Liver (tissue), 9 donors: ENCODE measurements around the gene FAM53B. TPM values are rescaled to one million over a fixed set of nuclear protein-coding genes. Genes with fewer than 3 reads are reported as not detected.

ENCODE experiments used
- DNase-seq: peaks from one replicate; pipeline ENCODE4 v3.0.0-alpha.2; 2017; ENCODE audit warnings: low spot score
- H3K27ac ChIP-seq, 2 donors: one replicate each; pipeline ENCODE4 v1.7.0; 2013; ENCODE audit warnings: inconsistent platforms in 2 of 2, low read length in 2 of 2, control low read depth in 1 of 2, low read depth in 1 of 2, mild to moderate bottlenecking in 1 of 2
- H3K27me3 ChIP-seq, 4 donors: one replicate each; pipeline versions ENCODE4 v1.6.1 to v1.7.0; 2013; ENCODE audit warnings: low read length in 3 of 4, inconsistent platforms in 1 of 4, mild to moderate bottlenecking in 1 of 4, moderate library complexity in 1 of 4; ENCODE audit not compliant: control insufficient read depth in 4 of 4, insufficient read depth in 4 of 4
- H3K36me3 ChIP-seq, 4 donors: one replicate each; pipeline versions ENCODE4 v1.6.1 to v1.7.0; 2013; ENCODE audit warnings: low read length in 3 of 4, mild to moderate bottlenecking in 3 of 4, low read depth in 1 of 4, moderate library complexity in 1 of 4; ENCODE audit not compliant: control insufficient read depth in 4 of 4, insufficient read depth in 3 of 4
- H3K4me1 ChIP-seq, 4 donors: one replicate each; pipeline versions ENCODE4 v1.6.1 to v1.7.0; 2013; ENCODE audit warnings: low read length in 3 of 4, mild to moderate bottlenecking in 3 of 4, moderate library complexity in 1 of 4; ENCODE audit not compliant: control insufficient read depth in 4 of 4, insufficient read depth in 4 of 4
- H3K4me3 ChIP-seq, 3 donors: one replicate each; pipeline versions ENCODE4 v1.6.1 to v1.7.0; 2013; ENCODE audit warnings: low read length in 3 of 3, control low read depth in 1 of 3, low read depth in 1 of 3, mild to moderate bottlenecking in 1 of 3
- H3K9ac ChIP-seq, 2 donors: one replicate each; pipeline ENCODE4 v1.7.0; 2013; ENCODE audit warnings: low read length in 2 of 2, mild to moderate bottlenecking in 2 of 2, moderate library complexity in 2 of 2, control low read depth in 1 of 2, low read depth in 1 of 2
- H3K9me3 ChIP-seq, 4 donors: one replicate each; pipeline versions ENCODE4 v1.6.1 to v1.7.0; 2013; ENCODE audit warnings: low read length in 3 of 4; ENCODE audit not compliant: control insufficient read depth in 4 of 4
- ATF3 ChIP-seq: IDR thresholded peaks from 2 replicates; pipeline ENCODE4 v1.6.1; 2016; ENCODE audit warnings: antibody characterized with exemption
- EGR1 ChIP-seq, 2 donors: IDR thresholded peaks; 2 replicates each; pipeline ENCODE4 v1.6.1; 2016 to 2018; ENCODE audit warnings: antibody characterized with exemption in 2 of 2, low read depth in 2 of 2
- FOXA1 ChIP-seq: IDR thresholded peaks from 2 replicates; pipeline ENCODE4 v1.6.1; 2016; ENCODE audit warnings: antibody characterized with exemption
- FOXA2 ChIP-seq: IDR thresholded peaks from 2 replicates; pipeline ENCODE4 v1.6.1; 2016; ENCODE audit warnings: antibody characterized with exemption
- GABPA ChIP-seq, 2 donors: IDR thresholded peaks in 1 of 2; conservative IDR thresholded peaks in 1 of 2; 2 replicates each; pipeline ENCODE4 v1.6.1; 2016; ENCODE audit warnings: antibody characterized with exemption in 2 of 2, mild to moderate bottlenecking in 1 of 2, moderate library complexity in 1 of 2
- HNF4A ChIP-seq, 2 donors: conservative IDR thresholded peaks; 2 replicates each; pipeline ENCODE4 v1.6.1; 2016; ENCODE audit warnings: antibody characterized with exemption in 2 of 2, mild to moderate bottlenecking in 2 of 2
- HNF4G ChIP-seq: IDR thresholded peaks from 2 replicates; pipeline ENCODE4 v1.6.1; 2016; ENCODE audit warnings: antibody characterized with exemption
- JUND ChIP-seq, 2 donors: IDR thresholded peaks; 2 replicates each; pipeline ENCODE4 v1.6.1; 2016; ENCODE audit warnings: antibody characterized with exemption in 2 of 2
- MAX ChIP-seq: IDR thresholded peaks from 2 replicates; pipeline ENCODE4 v1.6.1; 2016; ENCODE audit warnings: antibody characterized with exemption
- NR2F2 ChIP-seq: IDR thresholded peaks from 2 replicates; pipeline ENCODE4 v1.6.1; 2016; ENCODE audit warnings: antibody characterized with exemption
- REST ChIP-seq: IDR thresholded peaks from 2 replicates; pipeline ENCODE4 v1.6.1; 2016; ENCODE audit warnings: antibody characterized with exemption, mild to moderate bottlenecking
- RXRA ChIP-seq, 2 donors: IDR thresholded peaks; 2 replicates each; pipeline ENCODE4 v1.6.1; 2017 to 2018; ENCODE audit warnings: antibody characterized with exemption in 2 of 2, mild to moderate bottlenecking in 1 of 2
- SP1 ChIP-seq: IDR thresholded peaks from 2 replicates; pipeline ENCODE4 v1.6.1; 2018; ENCODE audit warnings: antibody characterized with exemption, mild to moderate bottlenecking
- TAF1 ChIP-seq: conservative IDR thresholded peaks from 2 replicates; pipeline ENCODE4 v1.6.1; 2016; ENCODE audit warnings: antibody characterized with exemption, mild to moderate bottlenecking
- YY1 ChIP-seq: IDR thresholded peaks from 2 replicates; pipeline ENCODE4 v1.6.1; 2016; ENCODE audit warnings: antibody characterized with exemption, mild to moderate bottlenecking
- WGBS: extraction: QIAGEN DNeasy Blood & Tissue Kit; methylation state at CpG from one replicate; pipeline ENCODE4 v1.1.7; 2013; 5-methylcytosine and 5-hydroxymethylcytosine counted together
- polyA plus RNA-seq, 2 donors: library from polyadenylated mRNA; stranded (reverse) in 1 of 2; unstranded in 1 of 2; fragments of 200-250 nt in 1 of 2; fragments of >200 nt in 1 of 2; fragmentation: Nextera tagmentation in 1 of 2; extraction: Ambion mirVana in 1 of 2; gene quantifications; one replicate each; pipeline versions ENCODE4 v1.2.1 to v1.2.3, GENCODE V29; 2013 to 2015
- total RNA-seq, 2 donors: library from RNA; depleted of rRNA; stranded (reverse); fragments of >200 nt; gene quantifications; one replicate each; pipeline ENCODE4 v1.2.3, GENCODE V29; 2014
- TF ChIP-seq, protein P1 (sequence below): fragments of 150-350 bp; IDR thresholded peaks from 2 replicates; pipeline ENCODE4 v1.5.1; 2017; ENCODE audit warnings: improper control_type of control experiment, low read depth, low read length; ENCODE audit not compliant: missing input control
- donor health status: healthy.
- donor health status: healthy.
- donor health status: healthy.
- donor health status: healthy.
- donor health status: healthy.

The FAM53B gene
- total and polyA plus RNA-seq, 4 donors: 1.1 to 24.0 (median 6.3) TPM

DNA sequence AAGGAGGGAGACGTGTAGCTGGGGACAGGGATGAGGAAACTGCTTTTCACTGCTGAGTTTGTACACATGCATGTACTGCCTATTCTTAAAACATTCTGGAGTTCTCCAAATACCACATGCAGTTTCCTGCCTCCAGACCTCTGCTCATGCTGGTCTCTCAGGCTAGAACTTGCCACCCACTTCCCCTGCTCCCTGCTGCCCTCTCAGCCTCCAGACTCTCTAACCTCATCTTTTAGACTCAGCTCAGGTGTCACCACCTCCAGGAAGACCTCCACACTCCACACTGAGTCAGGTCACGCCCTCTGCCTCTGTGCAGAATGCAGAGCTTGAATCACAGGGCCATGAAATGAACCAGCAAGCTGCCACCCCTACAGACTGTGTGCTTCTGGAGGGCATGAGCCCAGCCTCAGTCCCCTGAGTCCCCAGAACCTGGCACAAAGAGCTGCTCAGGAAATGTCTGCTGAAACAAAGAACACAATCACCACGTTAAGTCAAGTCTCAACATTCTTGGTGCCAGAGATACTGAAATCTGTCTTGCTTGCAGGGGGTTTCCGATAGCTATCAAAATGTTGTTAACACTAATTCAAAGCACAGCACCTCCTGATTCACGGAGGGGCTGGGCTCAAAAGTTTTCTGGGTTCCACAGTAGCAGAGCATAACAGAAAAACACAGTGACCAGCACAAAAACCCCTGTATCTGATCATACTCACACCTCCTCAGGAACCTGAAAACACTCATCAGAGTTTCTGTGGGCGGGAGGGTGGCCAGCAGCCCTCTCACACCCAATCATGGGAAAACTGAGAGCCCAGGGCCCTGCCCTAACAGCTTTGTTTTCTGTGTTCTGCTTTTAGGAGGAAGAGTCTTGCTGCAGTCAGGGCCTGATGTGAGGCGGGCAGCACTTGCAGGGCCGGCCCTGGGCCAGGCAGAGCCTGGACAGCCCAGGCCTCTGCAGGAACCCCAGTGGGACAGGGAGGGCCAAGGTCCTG lies 21.1 kb downstream of the FAM53B start:
- H3K4me1 ChIP-seq: peaks cover 2 to 15% (median 11%) of the 10 kb centered on the region in 4 donors
- DNase-seq: no peak
- 64% methylated on average over 8 of the region's 8 CpGs for WGBS
- no peak for TF ChIP-seq EGR1 (IDR thresholded peaks at IDR 0.05; ENCODE audit: low read depth in 2 of 2)
- TF ChIP-seq MAX: no peak
- no peak for TF ChIP-seq YY1
- no peak for TF ChIP-seq NR2F2
- no peak for TF ChIP-seq FOXA2
- no peak for TF ChIP-seq GABPA (IDR thresholded peaks at IDR 0.05 in 1 of 2, conservative IDR thresholded peaks at IDR 0.05 in 1 of 2)
- TF ChIP-seq TAF1: no peak
- TF ChIP-seq JUND (IDR thresholded peaks at IDR 0.05): no peak
- no peak for TF ChIP-seq SP1
- TF ChIP-seq HNF4A (conservative IDR thresholded peaks at IDR 0.05): no peak
- TF ChIP-seq, protein P1, sequence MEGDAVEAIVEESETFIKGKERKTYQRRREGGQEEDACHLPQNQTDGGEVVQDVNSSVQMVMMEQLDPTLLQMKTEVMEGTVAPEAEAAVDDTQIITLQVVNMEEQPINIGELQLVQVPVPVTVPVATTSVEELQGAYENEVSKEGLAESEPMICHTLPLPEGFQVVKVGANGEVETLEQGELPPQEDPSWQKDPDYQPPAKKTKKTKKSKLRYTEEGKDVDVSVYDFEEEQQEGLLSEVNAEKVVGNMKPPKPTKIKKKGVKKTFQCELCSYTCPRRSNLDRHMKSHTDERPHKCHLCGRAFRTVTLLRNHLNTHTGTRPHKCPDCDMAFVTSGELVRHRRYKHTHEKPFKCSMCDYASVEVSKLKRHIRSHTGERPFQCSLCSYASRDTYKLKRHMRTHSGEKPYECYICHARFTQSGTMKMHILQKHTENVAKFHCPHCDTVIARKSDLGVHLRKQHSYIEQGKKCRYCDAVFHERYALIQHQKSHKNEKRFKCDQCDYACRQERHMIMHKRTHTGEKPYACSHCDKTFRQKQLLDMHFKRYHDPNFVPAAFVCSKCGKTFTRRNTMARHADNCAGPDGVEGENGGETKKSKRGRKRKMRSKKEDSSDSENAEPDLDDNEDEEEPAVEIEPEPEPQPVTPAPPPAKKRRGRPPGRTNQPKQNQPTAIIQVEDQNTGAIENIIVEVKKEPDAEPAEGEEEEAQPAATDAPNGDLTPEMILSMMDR: no peak
- TF ChIP-seq HNF4G: no peak
- no peak for TF ChIP-seq FOXA1
- TF ChIP-seq ATF3: no peak
- no peak for TF ChIP-seq RXRA (IDR thresholded peaks at IDR 0.05)
- TF ChIP-seq REST: no peak
- no peak overlapping the region for H3K4me3 ChIP-seq
- no peaks in the 10 kb centered on the region for H3K27me3 ChIP-seq
- peak overlapping the region; percentile 61 to 64 for H3K27ac ChIP-seq
- no peaks in the 10 kb centered on the region for H3K36me3 ChIP-seq
- H3K9me3 ChIP-seq: no peaks in the 10 kb centered on the region
- H3K9ac ChIP-seq: peak overlapping the region; percentile 20 to 29
